Measurements from ENCODE around the gene SHKBP1.
A peak's percentile ranks its signal among the peaks of the same experiment; 100 is the strongest.
"Not testable (repeated sequence)": the region's sequence is repeated elsewhere in the genome, so short reads cannot be mapped to it uniquely, and the experiment has no call there.

SHKBP1 gene

GRCh38 chr19:40576585-40577451, at the start of gene SHKBP1:
Gene SHKBP1, plus strand, starts transcription at chr19:40576873. Its CDS starts 27 bp downstream, at chr19:40576900.
- peak; percentile 83 to 88 for DNase-seq (ENCODE audit: low read depth in 2 of 2)

- DNase-seq (ENCODE audit: low read depth in 2 of 2), result no peak
These were observed 48.6 kb upstream of the SHKBP1 start for GRCh38 chr19:40528078-40528477.

- no peak for DNase-seq (ENCODE audit: low read depth in 2 of 2)
These were observed 48.1 kb upstream of the SHKBP1 start for GRCh38 chr19:40528533-40529092.

- DNase-seq (ENCODE audit: low read depth in 2 of 2), result peak; percentile 76 to 85
These were observed 47.3 kb upstream of the SHKBP1 start for GRCh38 chr19:40529093-40529954.

- no peak for DNase-seq (ENCODE audit: low read depth in 2 of 2)
These were observed 46.4 kb upstream of the SHKBP1 start for GRCh38 chr19:40530091-40530901.

GRCh38 chr19:40533508-40533907, 43.2 kb upstream of the SHKBP1 start:
- DNase-seq (ENCODE audit: low read depth in 2 of 2), result no peak

GRCh38 chr19:40534148-40534547, 42.5 kb upstream of the SHKBP1 start:
- DNase-seq (ENCODE audit: low read depth in 2 of 2), result no peak

- no peak for DNase-seq (ENCODE audit: low read depth in 2 of 2)
These were observed 37.6 kb upstream of the SHKBP1 start for GRCh38 chr19:40539070-40539469.

GRCh38 chr19:40542202-40542859, 34.3 kb upstream of the SHKBP1 start:
- DNase-seq (ENCODE audit: low read depth in 2 of 2), result no peak

GRCh38 chr19:40543029-40543597, 33.6 kb upstream of the SHKBP1 start:
- no peak for DNase-seq (ENCODE audit: low read depth in 2 of 2)

- not testable (repeated sequence) for DNase-seq (ENCODE audit: low read depth in 2 of 2)
These were observed 30.4 kb upstream of the SHKBP1 start for GRCh38 chr19:40546153-40546841.

GRCh38 chr19:40547190-40547589, 29.5 kb upstream of the SHKBP1 start:
- DNase-seq (ENCODE audit: low read depth in 2 of 2), result not testable (repeated sequence)

- DNase-seq (ENCODE audit: low read depth in 2 of 2), result no peak
These were observed 28.8 kb upstream of the SHKBP1 start for GRCh38 chr19:40547836-40548235.

- peak; percentile 27 to 44 for DNase-seq (ENCODE audit: low read depth in 2 of 2)
These were observed 27.5 kb upstream of the SHKBP1 start for GRCh38 chr19:40549007-40549708.

GRCh38 chr19:40550951-40551350, 25.7 kb upstream of the SHKBP1 start:
- no peak for DNase-seq (ENCODE audit: low read depth in 2 of 2)

- no peak for DNase-seq (ENCODE audit: low read depth in 2 of 2)
These were observed 23.8 kb upstream of the SHKBP1 start for GRCh38 chr19:40552848-40553247.

GRCh38 chr19:40553885-40554857, 22.5 kb upstream of the SHKBP1 start:
- no peak for DNase-seq (ENCODE audit: low read depth in 2 of 2)

Data from stimulated activated CD8-positive, alpha-beta memory T cell treated with anti-CD3 and anti-CD28 coated beads, Interleukin-7, amount 100 ng/mL, for 1 hour (primary cell).